ENCODE results near the gene HNRNPA1.

Gene HNRNPA1

GRCh38 chr12:54240971-54241588 is 39.4 kb upstream of the HNRNPA1 start:
- ATAC-seq = no peak
- no peak for TF ChIP-seq SNAI2 (CRISPR knock-in tag; IDR thresholded peaks at IDR 0.05)
- TF ChIP-seq BACH2 (CRISPR knock-in tag; IDR thresholded peaks at IDR 0.05; ENCODE audit: borderline replicate concordance) = no peak
- TF ChIP-seq ZNF8 (CRISPR knock-in tag; IDR thresholded peaks at IDR 0.05) = no peak
- no peak for TF ChIP-seq CSRNP3 (CRISPR knock-in tag; IDR thresholded peaks at IDR 0.05)
- no peak for TF ChIP-seq ZFP30 (CRISPR knock-in tag; IDR thresholded peaks at IDR 0.05)
- no peak for TF ChIP-seq PPARA (CRISPR knock-in tag; IDR thresholded peaks at IDR 0.05; ENCODE audit: borderline replicate concordance)
- no peak for TF ChIP-seq TCF4 (CRISPR knock-in tag; IDR thresholded peaks at IDR 0.05; ENCODE audit: borderline replicate concordance)
- TF ChIP-seq ESRRG (CRISPR knock-in tag; IDR thresholded peaks at IDR 0.05) = no peak
- TF ChIP-seq PATZ1 (CRISPR knock-in tag; IDR thresholded peaks at IDR 0.05; ENCODE audit: borderline replicate concordance) = no peak
- TF ChIP-seq ZNF565 (CRISPR knock-in tag; conservative IDR thresholded peaks at IDR 0.05; ENCODE audit: low read depth) = no peak
- no peak for TF ChIP-seq ISL1 (CRISPR knock-in tag; IDR thresholded peaks at IDR 0.05)
- TF ChIP-seq ZNF70 (CRISPR knock-in tag; IDR thresholded peaks at IDR 0.05) = no peak
- no peak for TF ChIP-seq TOX (CRISPR knock-in tag; IDR thresholded peaks at IDR 0.05; ENCODE audit: borderline replicate concordance)
- no peak for TF ChIP-seq CREB5 (CRISPR knock-in tag; IDR thresholded peaks at IDR 0.05; ENCODE audit: low read depth)
- TF ChIP-seq OSR1 (CRISPR knock-in tag; IDR thresholded peaks at IDR 0.05) = no peak
- no peak for TF ChIP-seq GLIS3 (CRISPR knock-in tag; IDR thresholded peaks at IDR 0.05)
- no peak for TF ChIP-seq CSDC2 (CRISPR knock-in tag; IDR thresholded peaks at IDR 0.05)
- no peak for TF ChIP-seq ARNTL (CRISPR knock-in tag; IDR thresholded peaks at IDR 0.05; ENCODE audit: borderline replicate concordance, low read depth)
- TF ChIP-seq POU6F1 (CRISPR knock-in tag; IDR thresholded peaks at IDR 0.05; ENCODE audit: borderline replicate concordance, low read depth) = no peak
- no peak for TF ChIP-seq TSHZ2 (CRISPR knock-in tag; IDR thresholded peaks at IDR 0.05)

- no peak for TF ChIP-seq ARNTL (CRISPR knock-in tag; IDR thresholded peaks at IDR 0.05; ENCODE audit: borderline replicate concordance, low read depth)
- TF ChIP-seq TCF4 (CRISPR knock-in tag; IDR thresholded peaks at IDR 0.05; ENCODE audit: borderline replicate concordance) = no peak
- TF ChIP-seq CSRNP3 (CRISPR knock-in tag; IDR thresholded peaks at IDR 0.05) = no peak
- TF ChIP-seq TSHZ2 (CRISPR knock-in tag; IDR thresholded peaks at IDR 0.05) = no peak
- no peak for TF ChIP-seq ISL1 (CRISPR knock-in tag; IDR thresholded peaks at IDR 0.05)
Observed at GRCh38 chr12:54246011-54246641, 34.4 kb upstream of the HNRNPA1 start.

More at GRCh38 chr12:54246011-54246641, 34.4 kb upstream of the HNRNPA1 start:
- ATAC-seq = no peak

All from SK-N-SH treated with all-trans-retinoic acid at 6 μM for 48 hours (cell line).